GM21529 (cell line): ENCODE results near the gene SAT1.
A peak's percentile ranks its signal among the peaks of the same experiment; 100 is the strongest.
"Not testable (repeated sequence)": the region's sequence is repeated elsewhere in the genome, so short reads cannot be mapped to it uniquely, and the experiment has no call there.

Experiments
- ATAC-seq: cut with Tn5 transposase; IDR thresholded peaks from one replicate; pipeline ENCODE4 v1.9.1; 2021; ENCODE audit not compliant: unreplicated experiment

Gene SAT1

GRCh38 chrX:23782863-23783588 lies at the start of gene SAT1:
Gene SAT1 (plus strand): TSS chrX:23783173. CDS start chrX:23783352, 179 bp downstream.
- ATAC-seq: peak; percentile 85

DNA sequence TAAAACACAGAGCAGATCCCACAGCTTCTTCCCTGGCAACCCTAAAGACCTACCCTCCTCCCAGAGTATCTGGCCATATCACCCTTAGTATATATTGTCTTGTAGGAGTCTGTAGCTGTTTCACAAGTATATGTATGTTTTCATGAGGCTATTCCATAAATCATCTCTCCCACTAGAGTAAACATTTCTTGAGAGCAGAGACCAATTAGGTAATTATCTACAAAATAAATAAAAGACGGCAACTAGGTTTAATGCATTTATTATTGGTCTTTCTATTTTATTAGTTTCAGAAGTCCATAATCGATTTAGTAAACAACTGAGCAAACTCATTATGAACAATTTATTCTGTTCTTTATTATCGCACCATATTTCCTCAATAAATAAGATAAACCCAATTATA lies 46.9 kb upstream of the SAT1 start:
- ATAC-seq: no peak

DNA sequence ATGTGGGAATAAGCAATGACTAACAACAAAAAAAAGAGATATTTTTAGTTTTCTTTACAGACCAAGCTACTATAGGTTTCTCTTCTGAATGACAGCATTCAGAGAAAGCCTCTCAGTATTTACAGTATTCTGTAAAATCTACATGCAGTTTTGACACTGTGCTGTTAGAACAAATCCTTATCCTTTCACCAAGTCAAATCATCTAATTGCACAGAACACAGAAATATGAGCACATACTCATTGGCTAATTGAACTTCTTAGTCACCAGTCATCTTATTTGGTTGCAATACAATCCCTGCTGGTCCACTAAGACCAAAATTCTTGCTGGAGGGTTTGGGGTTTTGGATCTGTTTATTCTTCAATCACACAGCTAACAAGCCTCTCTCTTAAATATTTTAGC lies 45.6 kb upstream of the SAT1 start:
- ATAC-seq: no peak

DNA sequence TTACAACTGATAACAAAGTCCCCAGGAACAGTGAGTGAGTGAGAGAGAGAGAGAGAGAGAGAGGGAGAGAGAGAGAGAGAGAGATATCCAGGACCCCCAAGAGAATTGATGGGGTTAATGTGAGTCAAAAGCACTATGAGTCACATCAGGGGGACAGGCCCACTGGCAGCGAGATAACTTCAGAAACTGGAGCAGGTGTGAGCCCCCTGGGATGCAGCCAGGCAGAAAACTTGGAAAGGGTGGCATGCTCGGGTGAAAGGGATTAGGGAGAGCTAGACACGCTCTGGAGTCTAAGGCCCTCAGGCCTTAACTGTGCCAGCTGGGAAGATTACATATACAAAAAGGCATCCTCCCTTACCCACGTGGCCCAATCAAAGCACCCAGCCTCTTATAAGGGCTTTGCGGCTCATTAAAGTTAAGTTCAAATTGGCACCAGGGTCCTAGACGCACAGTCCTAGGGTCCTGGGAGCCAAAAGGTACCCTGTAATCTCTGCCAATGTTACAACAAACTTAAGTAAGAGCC lies 40.7 kb upstream of the SAT1 start:
- peak; percentile 12 for ATAC-seq

DNA sequence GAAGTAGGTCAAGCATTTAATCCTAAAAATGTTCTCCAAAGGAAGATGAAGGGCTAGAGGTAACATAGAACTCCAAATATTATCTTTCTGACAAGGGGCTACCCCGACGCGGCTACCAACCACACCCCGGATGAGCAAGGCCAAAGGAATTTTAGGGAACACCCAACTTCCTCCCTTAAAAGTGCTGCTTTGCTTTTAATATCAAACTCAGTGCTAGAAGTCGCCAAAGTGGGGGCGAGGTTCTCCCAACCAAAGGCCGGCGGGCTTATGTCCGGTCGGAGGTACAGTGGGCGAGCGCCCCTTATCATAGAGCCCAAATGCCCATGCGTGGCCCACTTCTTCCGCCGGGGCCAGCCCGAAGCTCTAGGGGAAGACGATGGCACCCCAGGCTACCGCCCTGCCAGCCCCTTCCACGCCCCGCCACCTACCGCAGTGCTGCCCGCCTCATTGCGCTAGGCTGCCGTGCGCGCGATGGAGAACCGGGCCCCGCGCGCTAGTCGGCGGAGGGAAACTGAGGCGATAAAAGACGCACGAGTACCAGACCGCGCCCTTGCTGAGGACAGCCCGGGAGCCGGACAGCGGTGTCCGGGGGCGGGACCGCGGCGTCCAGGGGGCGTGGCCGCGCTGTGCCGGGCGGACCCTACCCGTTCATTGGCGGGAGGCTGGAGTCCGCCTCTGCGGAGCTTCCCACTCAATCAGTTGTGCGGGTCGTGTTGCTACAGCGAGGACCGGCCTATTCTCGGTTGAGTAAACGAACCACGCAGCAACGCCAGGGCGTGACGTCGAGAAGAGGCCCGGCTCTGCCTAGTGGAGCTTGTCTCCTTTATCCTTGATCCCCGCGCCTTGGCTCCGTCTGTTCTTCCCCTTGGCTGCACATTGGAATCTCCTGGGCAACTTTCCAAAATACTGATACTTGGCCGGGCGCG lies 40.0 kb upstream of the SAT1 start, which contains the start of gene ACOT9:
TSS of gene ACOT9 (minus strand) at position 580 of the 926 bp plus-strand sequence. CDS start at position 448, 132 bp downstream.
- peak; percentile 96 for ATAC-seq

DNA sequence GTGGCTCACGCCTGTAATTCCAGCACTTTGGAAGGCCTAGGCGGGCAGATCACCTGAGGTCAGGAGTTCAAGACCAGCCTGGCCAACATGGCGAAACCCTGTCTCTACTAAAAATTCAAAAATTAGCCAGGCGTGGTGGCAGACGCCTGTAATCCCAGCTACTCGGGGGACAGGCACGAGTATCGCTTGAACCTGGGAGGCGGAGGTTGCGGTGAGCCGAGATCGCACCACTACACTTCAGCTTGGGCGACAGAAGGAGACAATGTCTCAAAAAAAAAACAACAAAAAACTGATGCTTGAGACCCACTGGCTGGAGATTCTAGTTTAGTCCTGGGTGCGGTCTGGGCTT lies 39.4 kb upstream of the SAT1 start:
- not testable (repeated sequence) for ATAC-seq

GRCh38 chrX:23745786-23746185 lies 37.2 kb upstream of the SAT1 start:
- ATAC-seq: no peak

DNA sequence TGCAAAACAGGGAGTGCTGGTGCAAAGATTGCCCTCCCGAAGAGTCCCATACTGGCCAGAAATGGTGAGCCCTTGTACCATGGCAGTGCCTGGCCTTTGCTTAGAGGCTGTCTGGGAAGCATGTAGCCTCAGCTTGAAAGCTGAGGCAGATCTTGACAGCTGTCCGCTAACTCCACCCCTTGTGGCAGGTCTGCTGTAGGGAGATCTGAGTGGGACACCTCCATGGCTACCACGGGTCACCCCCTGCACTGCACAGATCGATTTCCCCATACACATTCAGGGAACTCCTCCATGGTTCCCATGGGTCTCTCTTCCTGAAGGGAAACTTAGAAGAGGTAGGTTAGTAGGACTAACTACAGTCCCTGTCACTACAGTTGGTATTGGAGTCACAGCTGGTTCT lies 33.8 kb upstream of the SAT1 start:
- ATAC-seq: no peak

DNA sequence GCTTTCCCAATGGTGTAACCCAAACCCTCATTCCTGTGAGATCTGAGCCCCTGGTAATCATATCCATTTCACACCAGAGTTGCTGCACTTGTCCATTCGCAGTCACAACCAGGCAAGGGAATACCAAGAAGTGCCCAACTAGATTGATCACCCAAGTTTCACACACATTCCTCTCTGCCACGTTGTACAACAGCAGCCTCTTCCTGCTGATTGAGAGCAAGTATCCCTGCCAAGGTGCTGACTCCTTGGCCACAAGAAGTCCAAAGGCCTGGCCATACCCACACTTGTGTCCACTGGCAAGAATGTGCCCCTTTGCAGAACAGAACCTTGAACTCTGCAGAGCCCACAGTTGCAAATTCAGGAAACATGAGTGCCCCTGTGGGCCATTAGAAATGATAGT lies 33.4 kb upstream of the SAT1 start:
- ATAC-seq: no peak

- no peak for ATAC-seq
Measured at GRCh38 chrX:23752740-23753415, 30.1 kb upstream of the SAT1 start.

DNA sequence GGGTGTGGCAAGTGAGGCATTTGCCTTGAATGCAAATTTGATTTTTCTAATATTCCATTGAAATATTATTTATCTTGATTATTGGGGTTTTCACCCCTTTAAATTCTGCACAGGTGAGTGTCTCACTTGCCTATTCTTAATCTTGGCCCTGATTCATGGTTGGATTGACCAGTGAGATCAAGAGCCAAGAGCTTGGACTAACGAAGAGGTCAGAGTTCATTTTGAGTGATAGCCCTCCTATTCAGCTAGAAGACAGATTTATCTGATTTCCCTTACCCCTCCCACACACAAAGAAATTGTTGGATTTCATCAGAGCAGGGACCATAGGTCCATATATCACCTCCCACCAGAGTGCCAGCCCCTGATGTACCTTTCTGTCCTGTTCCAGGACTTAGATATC lies 28.3 kb upstream of the SAT1 start:
- no peak for ATAC-seq

GRCh38 chrX:23756165-23756564 lies 26.8 kb upstream of the SAT1 start:
- peak; percentile 84 for ATAC-seq

DNA sequence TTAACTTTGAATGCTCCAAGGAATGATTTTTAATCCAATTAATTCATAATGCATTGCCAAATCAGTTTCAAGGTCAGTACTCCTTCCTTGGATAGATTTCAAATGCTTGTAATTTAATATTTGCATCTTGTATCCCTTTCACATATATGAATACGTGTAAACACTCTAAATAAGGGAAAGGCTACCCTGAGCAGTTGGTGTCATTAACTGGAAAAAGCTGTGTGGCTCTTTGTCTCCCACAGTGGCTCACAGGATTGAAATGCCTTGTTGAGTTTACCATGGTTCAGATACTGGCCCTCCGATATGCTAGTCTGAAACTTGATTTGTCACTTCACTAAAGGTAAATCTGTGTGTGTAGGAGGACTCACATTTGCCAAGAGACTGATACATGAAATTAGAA lies 23.2 kb upstream of the SAT1 start:
- ATAC-seq: no peak

- ATAC-seq: no peak
Measured at GRCh38 chrX:23764188-23764984, 18.6 kb upstream of the SAT1 start.

- no peak for ATAC-seq
Measured at GRCh38 chrX:23765449-23765848, 17.5 kb upstream of the SAT1 start.

DNA sequence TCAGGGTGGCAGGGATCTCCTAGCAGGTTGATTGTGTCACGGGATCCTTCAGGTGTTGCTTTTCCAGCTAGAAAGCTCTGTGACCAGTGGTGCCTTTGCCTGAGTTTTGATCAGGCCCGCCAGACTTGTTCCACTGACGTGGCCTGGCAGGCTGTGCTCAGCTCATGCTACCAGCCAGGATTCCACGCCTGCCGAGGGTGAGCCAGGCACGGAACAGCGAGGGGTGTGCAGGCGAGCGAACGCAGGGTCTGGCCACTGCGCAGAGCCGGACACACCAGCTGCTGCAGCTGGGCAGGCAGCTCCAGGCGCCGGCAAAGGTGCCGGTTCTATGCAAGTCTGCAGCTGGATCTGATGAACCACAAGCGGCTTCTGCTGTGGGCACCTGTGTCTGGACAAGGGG lies 17.1 kb upstream of the SAT1 start:
- ATAC-seq: no peak

DNA sequence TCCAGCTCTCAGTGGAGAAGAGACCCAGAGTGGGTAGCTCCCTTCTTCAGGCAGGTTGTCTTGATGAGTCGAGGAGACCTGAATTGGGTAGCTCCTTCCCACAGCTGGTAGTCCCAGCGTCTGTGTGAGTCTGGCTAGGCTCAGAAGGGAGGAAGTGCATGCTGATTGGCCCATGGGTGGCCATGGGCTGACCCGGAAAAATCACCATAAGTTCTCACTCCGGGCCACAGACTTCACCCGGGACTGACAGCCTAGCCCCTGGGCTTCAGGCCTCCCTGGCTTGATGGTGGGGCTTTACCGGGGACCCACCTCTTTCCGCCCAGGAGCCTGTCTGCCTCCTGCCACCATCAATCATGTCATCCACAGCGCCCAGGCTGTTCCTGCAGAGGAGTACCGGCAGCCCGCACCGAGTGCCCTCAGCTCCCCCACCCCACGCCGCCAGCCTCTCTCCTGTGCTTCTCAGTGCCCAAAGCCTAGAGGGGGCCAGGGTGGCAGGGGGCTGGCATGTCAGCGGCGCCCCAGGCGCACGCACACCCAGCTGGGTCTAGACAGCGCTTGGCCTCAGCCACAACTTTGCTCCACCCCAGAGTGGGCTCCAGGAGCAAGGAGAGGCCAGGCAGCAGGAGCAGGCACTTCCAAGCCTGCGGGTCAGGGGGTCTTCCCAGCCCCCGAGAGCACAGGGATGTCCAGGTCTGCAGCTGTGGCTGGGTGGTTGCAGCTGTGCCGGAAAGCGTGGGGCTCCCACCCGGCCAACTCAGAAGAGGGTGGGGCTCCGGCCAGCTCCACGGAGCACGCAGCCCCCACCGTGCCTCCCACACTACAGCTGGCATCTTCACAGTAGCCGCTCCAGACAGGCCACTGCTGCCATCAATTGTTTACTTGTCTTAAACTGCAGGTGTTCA lies 16.1 kb upstream of the SAT1 start:
- ATAC-seq: no peak

DNA sequence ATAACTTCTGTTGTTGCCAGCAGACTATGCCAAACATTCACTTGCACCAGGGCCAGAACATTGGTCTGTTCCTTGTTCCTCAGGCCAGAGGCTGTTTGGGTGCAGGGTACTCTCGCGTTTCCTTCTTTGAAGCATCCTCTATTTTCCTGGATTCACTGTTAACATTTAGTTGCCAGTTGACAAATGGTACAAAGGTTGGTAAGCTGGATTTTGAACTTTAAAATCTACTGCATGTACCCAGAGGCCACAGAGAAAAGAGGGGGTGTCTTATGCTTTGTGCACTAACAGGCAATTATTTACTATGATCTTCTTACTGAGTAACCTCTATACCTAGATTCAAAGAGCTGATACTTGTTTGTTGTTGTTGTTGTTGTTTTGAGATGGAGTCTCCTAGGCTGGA lies 12.8 kb upstream of the SAT1 start:
- ATAC-seq: no peak

DNA sequence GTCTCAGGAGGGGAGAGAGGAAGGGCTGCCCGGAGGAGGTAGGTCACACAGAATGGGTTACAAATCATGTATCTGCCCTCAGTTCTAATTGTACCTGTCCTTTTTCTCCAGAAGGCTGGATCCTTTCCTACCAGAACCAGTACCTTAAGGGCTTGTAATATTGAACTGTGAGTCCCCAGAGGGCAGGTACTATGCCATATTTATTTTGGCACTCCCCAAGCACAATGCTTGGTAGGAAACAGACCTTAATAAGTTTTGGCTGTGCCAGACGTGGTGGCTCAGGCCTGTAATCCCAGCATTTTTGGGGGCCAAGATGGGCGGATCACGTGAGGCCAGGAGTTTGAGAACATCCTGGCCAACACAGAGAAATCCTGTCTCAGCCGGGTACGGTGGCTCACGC lies 11.9 kb upstream of the SAT1 start:
- not testable (repeated sequence) for ATAC-seq
